Suprapubic skin (tissue), 4 donors: ENCODE measurements around the gene UBE2L3.
A peak's percentile ranks its signal among the peaks of the same experiment; 100 is the strongest.

ENCODE experiments used
- CTCF ChIP-seq, 2 donors: fragments of 200-600 bp in 1 of 2; fragments of 450-650 bp in 1 of 2; sonication (generic) in 1 of 2; IDR thresholded peaks; one replicate each; pipeline ENCODE4 v1.5.1; 2016 to 2019; ENCODE audit warnings: antibody characterized with exemption in 2 of 2, mild to moderate bottlenecking in 1 of 2, moderate library complexity in 1 of 2
- EP300 ChIP-seq: sonication (generic); formaldehyde crosslinking; IDR thresholded peaks from one replicate; pipeline ENCODE4 v1.6.1; 2017; ENCODE audit warnings: antibody characterized with exemption
- POLR2A ChIP-seq, 2 donors: fragments of 450-650 bp; IDR thresholded peaks; one replicate each; pipeline ENCODE4 v1.6.1; 2017; ENCODE audit warnings: antibody characterized with exemption in 2 of 2, mild to moderate bottlenecking in 2 of 2, moderate library complexity in 2 of 2
- POLR2AphosphoS5 ChIP-seq, 3 donors: sonication (generic); formaldehyde crosslinking; IDR thresholded peaks; one replicate each; pipeline ENCODE4 v1.6.1; 2017; ENCODE audit warnings: antibody characterized with exemption in 3 of 3

DNA sequence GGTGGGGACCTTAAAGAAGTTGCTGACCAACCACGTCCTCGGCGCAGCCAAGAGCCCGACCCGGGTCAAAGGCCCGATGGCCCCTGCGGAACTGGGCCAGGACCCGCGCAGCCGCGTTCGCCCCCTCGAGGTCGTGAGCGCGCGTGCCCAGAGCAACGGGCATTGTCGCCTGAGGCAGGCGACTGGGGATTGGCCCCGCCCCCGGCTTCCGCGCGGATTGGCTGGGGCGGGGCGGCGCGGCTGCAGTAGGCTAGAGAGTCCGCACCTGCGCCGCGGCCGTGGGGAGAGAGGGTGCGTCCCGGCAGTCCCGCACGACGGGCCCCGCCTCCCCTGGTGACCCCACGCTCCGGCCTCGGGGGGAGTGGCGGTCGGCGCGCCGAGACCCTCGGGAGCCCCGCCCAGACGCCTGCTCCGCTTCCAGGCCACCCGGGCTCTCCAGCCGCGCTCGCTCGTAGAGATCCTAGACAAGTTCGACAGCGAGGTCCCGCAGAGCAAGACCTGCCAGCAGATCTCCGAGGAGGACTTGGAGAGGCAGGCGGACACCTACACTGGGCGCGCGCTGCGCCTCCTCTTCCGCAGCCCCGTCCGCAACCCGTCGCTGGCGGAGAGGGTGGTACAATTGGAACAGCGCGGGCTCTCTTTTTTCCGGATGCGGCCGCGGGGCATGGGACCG lies 90.0 kb downstream of the UBE2L3 start:
- peak in 1 of 2 donors; percentile 6 for TF ChIP-seq CTCF (IDR thresholded peaks at IDR 0.05)
- TF ChIP-seq POLR2A (IDR thresholded peaks at IDR 0.05) = no peak
- TF ChIP-seq POLR2AphosphoS5 (IDR thresholded peaks at IDR 0.05) = no peak
- no peak for TF ChIP-seq EP300
